CD4-positive, alpha-beta T cell treated with Interleukin-17A for 1 hour (primary cell): ENCODE results near the gene GPR35.

ENCODE experiments used
- DNase-seq: peaks from one replicate; pipeline ENCODE4 v3.0.0-alpha.2; 2020

GPR35 gene

GRCh38 chr2:240626531-240627300 is 1.4 kb downstream of the GPR35 start:
- peak; percentile 32 for DNase-seq

GRCh38 chr2:240627736-240628506 is 2.6 kb downstream of the GPR35 start:
- DNase-seq = no peak

- DNase-seq = no peak
Measured at GRCh38 chr2:240628507-240628807, 3.2 kb downstream of the GPR35 start.

- DNase-seq = no peak
Measured at GRCh38 chr2:240628808-240629618, 3.7 kb downstream of the GPR35 start.

GRCh38 chr2:240629619-240629967 is 4.3 kb downstream of the GPR35 start:
- DNase-seq = no peak

- DNase-seq = no peak
Measured at GRCh38 chr2:240629968-240630770, 4.9 kb downstream of the GPR35 start.

- DNase-seq = no peak
Measured at GRCh38 chr2:240630771-240631547, 5.7 kb downstream of the GPR35 start.

- no peak for DNase-seq
Measured at GRCh38 chr2:240631548-240632305, 6.4 kb downstream of the GPR35 start.

- DNase-seq = no peak
Measured at GRCh38 chr2:240632306-240632721, 7.0 kb downstream of the GPR35 start.

GRCh38 chr2:240635121-240635997 is 10.1 kb downstream of the GPR35 start:
- no peak for DNase-seq

- no peak for DNase-seq
Measured at GRCh38 chr2:240635998-240636547, 10.8 kb downstream of the GPR35 start.

GRCh38 chr2:240636563-240637115 is 11.4 kb downstream of the GPR35 start:
- no peak for DNase-seq

GRCh38 chr2:240637116-240637900 is 12.0 kb downstream of the GPR35 start:
- DNase-seq = no peak

GRCh38 chr2:240637901-240638345 is 12.6 kb downstream of the GPR35 start:
- DNase-seq = no peak

GRCh38 chr2:240638512-240639160 is 13.4 kb downstream of the GPR35 start:
- DNase-seq = no peak

- no peak for DNase-seq
Measured at GRCh38 chr2:240639566-240639965, 14.3 kb downstream of the GPR35 start.

- no peak for DNase-seq
Measured at GRCh38 chr2:240640939-240641338, 15.7 kb downstream of the GPR35 start.
